ENCODE data around the gene DNAH2. TPM values are rescaled to one million over a fixed set of nuclear protein-coding genes. Genes with fewer than 3 reads are reported as not detected.
"Not testable (repeated sequence)": the region's sequence is repeated elsewhere in the genome, so short reads cannot be mapped to it uniquely, and the experiment has no call there.

Gene DNAH2
- polyA plus RNA-seq, 1 donor from 2014 or later, result 2.0 TPM

DNA sequence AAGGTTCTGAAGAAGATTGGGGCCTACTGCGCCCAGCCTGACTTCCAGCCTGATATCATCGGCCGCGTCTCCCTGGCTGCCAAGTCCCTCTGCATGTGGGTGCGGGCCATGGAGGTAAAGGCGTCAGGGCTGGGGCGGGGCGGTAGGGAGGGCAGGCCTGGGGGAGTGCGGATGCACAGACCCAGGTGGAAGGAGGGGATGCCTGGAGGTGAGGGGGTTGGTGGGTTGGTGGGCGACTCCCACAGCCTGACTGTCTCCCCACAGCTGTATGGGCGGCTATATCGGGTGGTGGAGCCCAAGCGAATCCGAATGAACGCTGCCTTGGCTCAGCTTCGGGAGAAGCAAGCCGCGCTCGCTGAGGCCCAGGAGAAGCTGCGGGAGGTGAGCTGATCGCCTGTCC, 89.7 kb downstream of the DNAH2 start:
- H3K27me3 ChIP-seq (ENCODE audit: insufficient read depth, low read depth, low read length), result no peaks in the 10 kb centered on the region
- H4K20me1 ChIP-seq (ENCODE audit: insufficient read depth), result no peaks in the 10 kb centered on the region
- H3K79me2 ChIP-seq (replicated peaks; ENCODE audit: insufficient read depth, low read length), result no peaks in the 10 kb centered on the region
- H3F3A ChIP-seq (ENCODE audit: insufficient read depth, low read length, poor library complexity, severe bottlenecking), result no peaks in the 10 kb centered on the region
- no peak overlapping the region for H2AFZ ChIP-seq (ENCODE audit: low read depth, low read length)
- no peaks in the 10 kb centered on the region for H3K9me2 ChIP-seq (ENCODE audit: insufficient read depth, low read length)
- no peak overlapping the region for H3K27ac ChIP-seq (ENCODE audit: low read length)
- no peaks in the 10 kb centered on the region for H3K9me3 ChIP-seq (ENCODE audit: low read length)
- no peak overlapping the region for H3K4me3 ChIP-seq (ENCODE audit: low read length)
- H3K4me2 ChIP-seq (ENCODE audit: low read length), result no peak overlapping the region
- no peak for TF ChIP-seq EP300 (conservative IDR thresholded peaks at IDR 0.05; ENCODE audit: poor library complexity, severe bottlenecking)
- no peak for TF ChIP-seq RAD21 (conservative IDR thresholded peaks at IDR 0.05)
- no peak for TF ChIP-seq SMC3 (conservative IDR thresholded peaks at IDR 0.05; ENCODE audit: poor library complexity)
- TF ChIP-seq EZH2 (IDR thresholded peaks at IDR 0.05; ENCODE audit: borderline replicate concordance, insufficient read depth, low read length, poor library complexity, severe bottlenecking), result no peak
- no peak for TF ChIP-seq MXI1 (conservative IDR thresholded peaks at IDR 0.05; ENCODE audit: poor library complexity, severe bottlenecking)
- TF ChIP-seq CTCF (IDR thresholded peaks at IDR 0.05; ENCODE audit: poor library complexity, severe bottlenecking), result no peak
- no peak for TF ChIP-seq POLR2AphosphoS5 (IDR thresholded peaks at IDR 0.05)
- TF ChIP-seq, protein P1, sequence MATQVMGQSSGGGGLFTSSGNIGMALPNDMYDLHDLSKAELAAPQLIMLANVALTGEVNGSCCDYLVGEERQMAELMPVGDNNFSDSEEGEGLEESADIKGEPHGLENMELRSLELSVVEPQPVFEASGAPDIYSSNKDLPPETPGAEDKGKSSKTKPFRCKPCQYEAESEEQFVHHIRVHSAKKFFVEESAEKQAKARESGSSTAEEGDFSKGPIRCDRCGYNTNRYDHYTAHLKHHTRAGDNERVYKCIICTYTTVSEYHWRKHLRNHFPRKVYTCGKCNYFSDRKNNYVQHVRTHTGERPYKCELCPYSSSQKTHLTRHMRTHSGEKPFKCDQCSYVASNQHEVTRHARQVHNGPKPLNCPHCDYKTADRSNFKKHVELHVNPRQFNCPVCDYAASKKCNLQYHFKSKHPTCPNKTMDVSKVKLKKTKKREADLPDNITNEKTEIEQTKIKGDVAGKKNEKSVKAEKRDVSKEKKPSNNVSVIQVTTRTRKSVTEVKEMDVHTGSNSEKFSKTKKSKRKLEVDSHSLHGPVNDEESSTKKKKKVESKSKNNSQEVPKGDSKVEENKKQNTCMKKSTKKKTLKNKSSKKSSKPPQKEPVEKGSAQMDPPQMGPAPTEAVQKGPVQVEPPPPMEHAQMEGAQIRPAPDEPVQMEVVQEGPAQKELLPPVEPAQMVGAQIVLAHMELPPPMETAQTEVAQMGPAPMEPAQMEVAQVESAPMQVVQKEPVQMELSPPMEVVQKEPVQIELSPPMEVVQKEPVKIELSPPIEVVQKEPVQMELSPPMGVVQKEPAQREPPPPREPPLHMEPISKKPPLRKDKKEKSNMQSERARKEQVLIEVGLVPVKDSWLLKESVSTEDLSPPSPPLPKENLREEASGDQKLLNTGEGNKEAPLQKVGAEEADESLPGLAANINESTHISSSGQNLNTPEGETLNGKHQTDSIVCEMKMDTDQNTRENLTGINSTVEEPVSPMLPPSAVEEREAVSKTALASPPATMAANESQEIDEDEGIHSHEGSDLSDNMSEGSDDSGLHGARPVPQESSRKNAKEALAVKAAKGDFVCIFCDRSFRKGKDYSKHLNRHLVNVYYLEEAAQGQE (IDR thresholded peaks at IDR 0.05; ENCODE audit: borderline replicate concordance), result no peak
- TF ChIP-seq TAF1 (IDR thresholded peaks at IDR 0.05; ENCODE audit: low read depth), result no peak
- no peak overlapping the region for H3K9ac ChIP-seq (ENCODE audit: low read length)
- H3K36me3 ChIP-seq (ENCODE audit: insufficient read depth, low read length), result no peaks in the 10 kb centered on the region

GRCh38 chr17:7809086-7809790, 91.7 kb downstream of the DNAH2 start:
- H3K36me3 ChIP-seq (ENCODE audit: insufficient read depth, low read length), result no peaks in the 10 kb centered on the region
- H3K9me2 ChIP-seq (ENCODE audit: insufficient read depth, low read length), result no peaks in the 10 kb centered on the region
- H3K4me3 ChIP-seq (ENCODE audit: low read length), result no peak overlapping the region
- no peak overlapping the region for H3K9ac ChIP-seq (ENCODE audit: low read length)
- no peaks in the 10 kb centered on the region for H3K27me3 ChIP-seq (ENCODE audit: insufficient read depth, low read depth, low read length)
- H3K27ac ChIP-seq (ENCODE audit: low read length), result no peak overlapping the region
- no peaks in the 10 kb centered on the region for H3F3A ChIP-seq (ENCODE audit: insufficient read depth, low read length, poor library complexity, severe bottlenecking)
- TF ChIP-seq MXI1 (conservative IDR thresholded peaks at IDR 0.05; ENCODE audit: poor library complexity, severe bottlenecking) (no peak), RAD21 (conservative IDR thresholded peaks at IDR 0.05) (no peak), EZH2 (IDR thresholded peaks at IDR 0.05; ENCODE audit: borderline replicate concordance, insufficient read depth, low read length, poor library complexity, severe bottlenecking) (no peak), EP300 (conservative IDR thresholded peaks at IDR 0.05; ENCODE audit: poor library complexity, severe bottlenecking) (no peak), SMC3 (conservative IDR thresholded peaks at IDR 0.05; ENCODE audit: poor library complexity) (no peak), CTCF (IDR thresholded peaks at IDR 0.05; ENCODE audit: poor library complexity, severe bottlenecking) (no peak), TAF1 (IDR thresholded peaks at IDR 0.05; ENCODE audit: low read depth) (no peak), POLR2AphosphoS5 (IDR thresholded peaks at IDR 0.05) (no peak)
- H3K9me3 ChIP-seq (ENCODE audit: low read length), result no peaks in the 10 kb centered on the region
- H2AFZ ChIP-seq (ENCODE audit: low read depth, low read length), result no peak overlapping the region
- no peaks in the 10 kb centered on the region for H3K79me2 ChIP-seq (replicated peaks; ENCODE audit: insufficient read depth, low read length)
- H3K4me2 ChIP-seq (ENCODE audit: low read length), result no peak overlapping the region
- no peaks in the 10 kb centered on the region for H4K20me1 ChIP-seq (ENCODE audit: insufficient read depth)

DNA sequence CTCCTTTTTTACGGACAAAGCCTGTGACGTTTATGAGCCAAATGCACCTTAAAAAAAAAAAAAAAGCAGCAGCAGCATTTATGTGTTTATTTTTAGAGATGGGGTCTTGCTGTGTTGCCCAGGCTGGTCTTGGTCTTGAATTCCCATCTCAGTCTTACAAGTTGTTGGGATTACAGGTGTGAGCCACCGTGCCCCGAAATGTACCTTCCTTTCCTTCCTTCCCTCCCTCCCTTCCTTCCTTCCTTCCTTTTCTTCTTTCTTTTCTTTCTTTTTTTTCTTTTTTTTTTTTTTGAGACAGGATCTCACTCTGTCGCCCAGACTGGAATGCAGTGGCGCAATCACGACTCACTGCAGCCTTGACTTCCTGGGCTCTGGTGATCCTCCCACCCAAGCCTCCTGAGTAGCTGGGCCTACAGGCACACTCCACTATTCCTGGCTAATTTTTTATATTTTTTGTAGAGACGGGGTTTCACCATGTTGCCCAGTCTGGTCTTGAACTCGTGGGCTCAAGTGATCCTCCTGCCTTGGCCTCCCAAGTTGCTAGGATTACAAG, 92.3 kb downstream of the DNAH2 start:
- H3F3A ChIP-seq (ENCODE audit: insufficient read depth, low read length, poor library complexity, severe bottlenecking); H3K9me2 ChIP-seq (ENCODE audit: insufficient read depth, low read length); H3K4me3 ChIP-seq (ENCODE audit: low read length); H3K79me2 ChIP-seq (replicated peaks; ENCODE audit: insufficient read depth, low read length); H3K9me3 ChIP-seq (ENCODE audit: low read length); H3K27me3 ChIP-seq (ENCODE audit: insufficient read depth, low read depth, low read length); H3K27ac ChIP-seq (ENCODE audit: low read length); H3K4me2 ChIP-seq (ENCODE audit: low read length); H4K20me1 ChIP-seq (ENCODE audit: insufficient read depth); H3K36me3 ChIP-seq (ENCODE audit: insufficient read depth, low read length); H2AFZ ChIP-seq (ENCODE audit: low read depth, low read length); H3K9ac ChIP-seq (ENCODE audit: low read length): not testable (repeated sequence)
